H1 (cell line): ENCODE data around the gene PRDM4. TPM values are rescaled to one million over a fixed set of nuclear protein-coding genes. Genes with fewer than 3 reads are reported as not detected.
A peak's percentile ranks its signal among the peaks of the same experiment; 100 is the strongest.

ENCODE experiments used
- CTCF ChIA-PET: fragments of 300-600 bp; sonication (Branson Sonifier 250); formaldehyde crosslinking; loops from one replicate; lab custom pipeline; 2021; ENCODE audit not compliant: partially characterized antibody; lab: Charles Lee
- POLR2A ChIA-PET: fragments of 300-600 bp; sonication (Branson Sonifier 250); formaldehyde crosslinking; loops from one replicate; lab custom pipeline; 2021; ENCODE audit warnings: inconsistent platforms; ENCODE audit not compliant: partially characterized antibody; lab: Charles Lee
- DNase-seq, 2 experiments: peaks; one replicate each; pipeline versions ENCODE4 v3.0.0 to v3.0.0-alpha.2; 2010 to 2022; ENCODE audit warnings: low spot score in 2 of 2, low read depth in 1 of 2, mixed read lengths in 1 of 2
- FAIRE-seq: peaks from 2 replicates; lab custom pipeline; 2011; peaks lifted over from hg19 to GRCh38; lab: Jason Lieb, UNC
- H2AFZ ChIP-seq: 2 replicates; pipeline ENCODE4 v1.8.1; 2012; ENCODE audit warnings: low read length, inconsistent platforms
- H2AK5ac ChIP-seq: 2 replicates; pipeline ENCODE4 v1.6.1; 2013; ENCODE audit warnings: low read depth, low read length
- H2BK120ac ChIP-seq: replicated peaks from 2 replicates; pipeline ENCODE3; 2013; ENCODE audit warnings: low read depth, low read length, inconsistent platforms
- H2BK12ac ChIP-seq: 2 replicates; pipeline ENCODE4 v1.6.1; 2013; ENCODE audit warnings: low read depth, low read length
- H2BK15ac ChIP-seq: 2 replicates; pipeline ENCODE4 v1.6.1; 2013; ENCODE audit warnings: low read length
- H2BK20ac ChIP-seq: 2 replicates; pipeline ENCODE4 v1.6.1; 2013; ENCODE audit warnings: low read length
- H2BK5ac ChIP-seq: 2 replicates; pipeline ENCODE4 v1.6.1; 2013; ENCODE audit warnings: low read depth, low read length
- H3K14ac ChIP-seq: 2 replicates; pipeline ENCODE4 v1.6.1; 2013; ENCODE audit warnings: inconsistent platforms; ENCODE audit not compliant: insufficient read length
- H3K18ac ChIP-seq: 2 replicates; pipeline ENCODE4 v1.6.1; 2013; ENCODE audit warnings: low read length; ENCODE audit errors: extremely low read depth
- H3K23ac ChIP-seq: 2 replicates; pipeline ENCODE4 v1.6.1; 2013; ENCODE audit warnings: inconsistent platforms; ENCODE audit not compliant: insufficient read length
- H3K23me2 ChIP-seq: 2 replicates; pipeline ENCODE4 v1.6.1; 2013; ENCODE audit warnings: low read depth, low read length
- H3K27ac ChIP-seq: 2 replicates; pipeline ENCODE4 v1.6.1; 2011; ENCODE audit warnings: low read depth, low read length, inconsistent platforms
- H3K27me3 ChIP-seq, 4 experiments: replicated peaks in 1 of 4; 1 replicate in 1 of 4; 2 replicates in 3 of 4; pipeline versions ENCODE4 v1.6.1 to v1.8.1; 2011 to 2013; ENCODE audit warnings: low read length in 3 of 4, mild to moderate bottlenecking in 3 of 4, inconsistent platforms in 2 of 4, mixed read lengths in 2 of 4, moderate library complexity in 1 of 4; ENCODE audit not compliant: control insufficient read depth in 3 of 4, insufficient read depth in 3 of 4; ENCODE audit errors: extremely low read depth in 1 of 4
- H3K36me3 ChIP-seq, 4 experiments: 2 replicates each; pipeline versions ENCODE4 v1.6.1 to v1.8.1; 2011 to 2013; ENCODE audit warnings: mild to moderate bottlenecking in 4 of 4, low read length in 3 of 4, moderate library complexity in 2 of 4, control low read depth in 1 of 4, inconsistent platforms in 1 of 4; ENCODE audit not compliant: insufficient read depth in 4 of 4, control insufficient read depth in 2 of 4
- H3K4ac ChIP-seq: replicated peaks from 2 replicates; pipeline ENCODE3; 2013; ENCODE audit warnings: low read length, low read depth, mixed read lengths, inconsistent platforms; ENCODE audit not compliant: insufficient read length
- H3K4me1 ChIP-seq, 4 experiments: replicated peaks in 1 of 4; 1 replicate in 1 of 4; 2 replicates in 3 of 4; pipeline versions ENCODE4 v1.6.1 to v1.8.1; 2011 to 2013; ENCODE audit warnings: low read length in 3 of 4, inconsistent platforms in 2 of 4, mixed read lengths in 1 of 4; ENCODE audit not compliant: insufficient read depth in 4 of 4, control insufficient read depth in 3 of 4
- H3K4me2 ChIP-seq, 2 experiments: 2 replicates each; pipeline versions ENCODE4 v1.6.1 to v1.8.1; 2011 to 2013; ENCODE audit warnings: low read depth in 2 of 2, low read length in 2 of 2, control low read depth in 1 of 2, inconsistent platforms in 1 of 2, mild to moderate bottlenecking in 1 of 2; ENCODE audit not compliant: insufficient read depth in 1 of 2
- H3K4me3 ChIP-seq, 4 experiments: fragments of 200-600, 300-600 bp in 1 of 4; sonication (generic), shearing (Covaris generic), sonication (Bioruptor Twin) in 1 of 4; 2 replicates each; pipeline versions ENCODE4 v1.5.1 to v1.8.1; 2011 to 2016; ENCODE audit warnings: low read length in 4 of 4, low read depth in 3 of 4, control low read depth in 2 of 4, inconsistent platforms in 2 of 4, mild to moderate bottlenecking in 2 of 4, mixed read lengths in 1 of 4, moderate library complexity in 1 of 4; ENCODE audit not compliant: insufficient read depth in 2 of 4; ENCODE audit errors: extremely low read depth in 1 of 4
- H3K56ac ChIP-seq: replicated peaks from 2 replicates; pipeline ENCODE3; 2013; ENCODE audit warnings: low read depth, mild to moderate bottlenecking, mixed read lengths, low read length, inconsistent platforms; ENCODE audit not compliant: insufficient read length
- H3K79me1 ChIP-seq: 2 replicates; pipeline ENCODE4 v1.6.1; 2013; ENCODE audit warnings: low read depth, low read length, control low read depth
- H3K79me2 ChIP-seq, 2 experiments: 2 replicates each; pipeline versions ENCODE4 v1.6.1 to v1.8.1; 2012 to 2013; ENCODE audit warnings: low read length in 2 of 2, mild to moderate bottlenecking in 2 of 2, inconsistent platforms in 1 of 2; ENCODE audit not compliant: insufficient read depth in 2 of 2, control insufficient read depth in 1 of 2
- H3K9ac ChIP-seq, 4 experiments: replicated peaks in 1 of 4; 1 replicate in 1 of 4; 2 replicates in 3 of 4; pipeline versions ENCODE4 v1.6.1 to v1.8.1; 2011 to 2013; ENCODE audit warnings: low read depth in 3 of 4, low read length in 3 of 4, control low read depth in 2 of 4, mild to moderate bottlenecking in 2 of 4, moderate library complexity in 2 of 4, inconsistent platforms in 1 of 4; ENCODE audit errors: extremely low read depth in 1 of 4
- H3K9me3 ChIP-seq, 2 experiments: 2 replicates each; pipeline versions ENCODE4 v1.6.1 to v1.8.1; 2012 to 2013; ENCODE audit warnings: mild to moderate bottlenecking in 2 of 2, moderate library complexity in 2 of 2, control low read depth in 1 of 2, inconsistent platforms in 1 of 2, low read depth in 1 of 2, low read length in 1 of 2, mixed read lengths in 1 of 2; ENCODE audit not compliant: insufficient read depth in 2 of 2
- H4K20me1 ChIP-seq, 2 experiments: replicated peaks in 1 of 2; 2 replicates each; pipeline versions ENCODE3 to v1.8.1; 2011 to 2013; ENCODE audit warnings: inconsistent platforms in 2 of 2, low read length in 2 of 2, mild to moderate bottlenecking in 1 of 2; ENCODE audit not compliant: insufficient read depth in 2 of 2, control insufficient read depth in 1 of 2
- H4K5ac ChIP-seq: 2 replicates; pipeline ENCODE4 v1.6.1; 2013; ENCODE audit warnings: low read length, low read depth, mixed read lengths, inconsistent platforms; ENCODE audit not compliant: insufficient read length
- H4K8ac ChIP-seq: 2 replicates; pipeline ENCODE4 v1.8.0; 2013; ENCODE audit warnings: mild to moderate bottlenecking, moderate library complexity, low read length, inconsistent platforms; ENCODE audit not compliant: insufficient read depth; ENCODE audit errors: extremely low read depth
- H4K91ac ChIP-seq: replicated peaks from 2 replicates; pipeline ENCODE3; 2013; ENCODE audit warnings: low read length, mixed read lengths, inconsistent platforms; ENCODE audit not compliant: insufficient read length
- WGBS, 2 experiments: shearing (Covaris generic) in 1 of 2; methylation state at CpG; one replicate each; pipeline versions ENCODE4 v1.1.6 to v1.1.7; 2013 to 2015; ENCODE audit warnings: low lambda C conversion rate in 2 of 2, mixed read lengths in 2 of 2, inconsistent platforms in 1 of 2, low coverage in 1 of 2, missing lambda C conversion rate in 1 of 2; ENCODE audit not compliant: insufficient replicate concordance in 2 of 2, insufficient coverage in 1 of 2, insufficient read length in 1 of 2; ENCODE audit errors: extremely low coverage in 1 of 2, missing lambda C conversion rate in 1 of 2; 5-methylcytosine and 5-hydroxymethylcytosine counted together
- polyA plus RNA-seq, 7 experiments: library from polyadenylated mRNA; depleted of rRNA in 3 of 7; stranded (reverse) in 5 of 7; unstranded in 2 of 7; fragments of >200 nt in 5 of 7; fragments of 200-250 nt in 2 of 7; gene quantifications; 1 replicate in 5 of 7; 2 replicates in 1 of 7; 4 replicates in 1 of 7; pipeline versions ENCODE4 v1.2.1 to v1.2.3, GENCODE V29; 2011 to 2013; ENCODE audit warnings: missing spikeins in 2 of 7, mixed read lengths in 2 of 7
- total RNA-seq: library from RNA; stranded (reverse); fragmentation: NEBNext Ultra II Directional; extraction: Animal tissue kit (Norgen Biotek cat#: 25700); gene quantifications from 2 replicates; pipeline ENCODE4 v1.2.1, GENCODE V29; 2021

PRDM4 gene
- total and polyA plus RNA-seq, 2 of the 8 experiments (the other 6 are each of a cell fraction or from before 2014, with no cell fraction given): 10.1 to 17.5 TPM

- Histone ChIP-seq H3K79me1 (0 out of 2 replicates have a peak, but pooled peaks cover 2% of the 10 kb centered on the region), H3K36me3 (peaks cover 2 to 13% (median 10%) of the 10 kb centered on the region in 4 experiments), H3K27me3 (no peaks in the 10 kb centered on the region), H3K4me3 (peak overlapping the region; percentile 63 to 98 (median 80)), H2BK20ac (no peak overlapping the region), H3K4me1 (peaks cover 0 to 3% (median under 1%) of the 10 kb centered on the region in 4 experiments; a peak in 2 of 7 replicates), H3K23ac (no peak overlapping the region), H2BK12ac (no peak overlapping the region; the same call in 1 of the 2 replicates), H2BK5ac (no peak overlapping the region; the same call in 1 of the 2 replicates), H4K20me1 (peaks cover 0 to 2% of the 10 kb centered on the region in 2 experiments), H4K8ac (peak overlapping the region; percentile 84; the same call in 1 of the 2 replicates), H3K4ac (no peak overlapping the region), H2AK5ac (no peak overlapping the region), H2AFZ (0 out of 2 replicates have a peak overlapping the region, but pooled peaks have one; percentile 37), H3K27ac (peak overlapping the region; percentile 95), H2BK15ac (no peak overlapping the region), H3K79me2 (peaks cover 7 to 21% of the 10 kb centered on the region in 2 experiments), H3K56ac (no peak overlapping the region), H2BK120ac (no peak overlapping the region), H3K23me2 (peaks cover 7% of the 10 kb centered on the region), H4K91ac (no peak overlapping the region), H3K4me2 (peak overlapping the region; percentile 71 to 85), H3K9ac (peak overlapping the region in 3 of 4 experiments; percentile 47 to 92 (median 82); a peak in 5 of 7 replicates), H3K14ac (no peak overlapping the region), H3K18ac (no peak overlapping the region), H3K9me3 (no peaks in the 10 kb centered on the region), H4K5ac (no peak overlapping the region)
- ChIA-PET POLR2A (interaction anchor here (0.9 to 3.1 kb wide), 11 partner anchors 10 to 228 kb away, joined by 3 to 27 read pairs (median 4); no protein-coding TSS in a partner anchor), CTCF (interaction anchor here (0.8 to 1.4 kb wide), 3 partner anchors 11 to 206 kb away, joined by 3 to 6 read pairs (median 5); no protein-coding TSS in a partner anchor)
- DNase-seq (peak in 1 of 2 experiments; percentile 51), FAIRE-seq (peak; percentile 24)
- 16% methylated on average over 9 of the region's 9 CpGs; no CpG with 5 or more reads in 1 of the 2 experiments for WGBS, 2 experiments
Measured at GRCh38 chr12:107684990-107685359, 76.0 kb downstream of the PRDM4 start.
